GM21515 (cell line): Measurements from ENCODE around the gene RGS7.
"Not testable (repeated sequence)": the region's sequence is repeated elsewhere in the genome, so short reads cannot be mapped to it uniquely, and the experiment has no call there.

Experiments
- ATAC-seq: cut with Tn5 transposase; IDR thresholded peaks from one replicate; pipeline ENCODE4 v1.9.1; 2021; ENCODE audit not compliant: unreplicated experiment

Gene RGS7

GRCh38 chr1:240800291-240800690, 556.7 kb downstream of the RGS7 start:
- no peak for ATAC-seq

GRCh38 chr1:240797050-240797449, 560.0 kb downstream of the RGS7 start:
- ATAC-seq = no peak

GRCh38 chr1:240794046-240794843, 562.8 kb downstream of the RGS7 start:
- no peak for ATAC-seq

- no peak for ATAC-seq
These were observed 564.0 kb downstream of the RGS7 start for GRCh38 chr1:240792915-240793529.

- no peak for ATAC-seq
These were observed 566.1 kb downstream of the RGS7 start for GRCh38 chr1:240790856-240791255.

- ATAC-seq = no peak
These were observed 570.1 kb downstream of the RGS7 start for GRCh38 chr1:240786880-240787279.

GRCh38 chr1:240784776-240785175, 572.2 kb downstream of the RGS7 start:
- no peak for ATAC-seq

GRCh38 chr1:240783728-240784137, 573.3 kb downstream of the RGS7 start:
- ATAC-seq = not testable (repeated sequence)

- ATAC-seq = no peak
These were observed 580.8 kb downstream of the RGS7 start for GRCh38 chr1:240776237-240776636.

- no peak for ATAC-seq
These were observed 584.9 kb downstream of the RGS7 start for GRCh38 chr1:240772131-240772530.

- ATAC-seq = no peak
These were observed 585.6 kb downstream of the RGS7 start for GRCh38 chr1:240771450-240771849.

GRCh38 chr1:240768979-240769378, 588.0 kb downstream of the RGS7 start:
- ATAC-seq = no peak

GRCh38 chr1:240766831-240767230, 590.2 kb downstream of the RGS7 start:
- ATAC-seq = no peak

GRCh38 chr1:240765732-240766363, 591.2 kb downstream of the RGS7 start:
- no peak for ATAC-seq

- no peak for ATAC-seq
These were observed 593.2 kb downstream of the RGS7 start for GRCh38 chr1:240763771-240764170.

- ATAC-seq = not testable (repeated sequence)
These were observed 593.9 kb downstream of the RGS7 start for GRCh38 chr1:240763095-240763494.

GRCh38 chr1:240762471-240762987, 594.5 kb downstream of the RGS7 start:
- not testable (repeated sequence) for ATAC-seq

- not testable (repeated sequence) for ATAC-seq
These were observed 598.2 kb downstream of the RGS7 start for GRCh38 chr1:240758777-240759176.

GRCh38 chr1:240758296-240758695, 598.7 kb downstream of the RGS7 start:
- no peak for ATAC-seq

GRCh38 chr1:240747907-240748306, 609.1 kb downstream of the RGS7 start:
- ATAC-seq = no peak

GRCh38 chr1:240743705-240744104, 613.3 kb downstream of the RGS7 start:
- ATAC-seq = no peak

GRCh38 chr1:240739754-240740153, 617.3 kb downstream of the RGS7 start:
- no peak for ATAC-seq
